GM12865 (cell line): ENCODE results near the gene TTLL9.

Experiments used
- DNase-seq: peaks from one replicate; pipeline ENCODE4 v3.0.0; 2010; ENCODE audit warnings: low read depth
- H3K4me3 ChIP-seq: 2 replicates; pipeline ENCODE4 v1.5.1; 2011; ENCODE audit warnings: mild to moderate bottlenecking, low read depth, low read length, control low read depth
- CTCF ChIP-seq: IDR thresholded peaks from 2 replicates; pipeline ENCODE4 v1.5.1; 2011; ENCODE audit warnings: low read length, control low read depth, low read depth, inconsistent platforms; ENCODE audit not compliant: insufficient read depth; ENCODE audit errors: missing control alignments

Gene TTLL9

GRCh38 chr20:31922181-31922580 lies 51.7 kb downstream of the TTLL9 start:
- TF ChIP-seq CTCF: no peak
- H3K4me3 ChIP-seq: no peak overlapping the region
- DNase-seq: no peak

DNA sequence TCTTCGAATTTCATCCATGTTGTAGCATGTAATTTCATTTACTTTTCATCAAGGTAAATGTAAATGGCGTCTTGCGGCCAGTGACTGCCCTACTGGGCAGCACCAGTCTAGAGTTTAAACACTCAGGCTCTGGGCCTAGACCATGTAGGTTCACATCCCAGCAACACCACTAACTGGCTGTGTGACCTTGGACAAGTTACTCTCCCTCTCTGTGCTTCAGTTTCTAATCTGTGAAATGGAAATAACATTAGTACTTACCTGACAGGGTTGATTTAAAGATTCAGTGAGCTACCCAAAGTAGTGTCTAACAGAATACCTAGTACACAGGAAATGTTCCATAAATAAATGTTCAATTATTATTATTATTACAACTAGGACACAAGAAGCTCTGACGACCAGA lies 52.2 kb downstream of the TTLL9 start:
- no peak for TF ChIP-seq CTCF
- no peak overlapping the region for H3K4me3 ChIP-seq
- DNase-seq: no peak

- H3K4me3 ChIP-seq: no peak overlapping the region
- no peak for TF ChIP-seq CTCF
- peak; percentile 60 for DNase-seq
Measured at GRCh38 chr20:31923388-31924331, 53.2 kb downstream of the TTLL9 start.

DNA sequence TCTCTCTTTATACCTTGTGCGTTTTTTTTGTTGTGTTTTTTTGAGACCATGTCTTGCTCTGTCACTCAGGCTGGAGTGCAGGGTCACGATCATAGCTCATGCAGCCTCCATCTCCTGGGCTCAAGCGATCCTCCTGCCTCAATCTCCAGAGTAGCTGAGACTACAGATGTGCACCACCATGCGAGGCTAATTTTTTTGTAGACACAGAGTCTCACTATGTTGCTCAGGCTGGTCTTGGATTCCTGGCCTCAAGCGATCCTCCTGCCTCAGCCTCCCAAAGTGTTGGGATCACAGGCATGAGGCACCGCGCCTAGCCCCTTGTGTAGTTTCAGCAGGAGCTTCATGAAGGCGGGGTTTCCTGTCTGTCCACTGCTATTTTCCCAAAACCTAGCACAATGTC lies 54.1 kb downstream of the TTLL9 start:
- no peak for TF ChIP-seq CTCF

GRCh38 chr20:31925631-31926030 lies 55.2 kb downstream of the TTLL9 start:
- no peak for DNase-seq
- TF ChIP-seq CTCF: no peak
- no peak overlapping the region for H3K4me3 ChIP-seq

More for the DNA sequence above, 54.1 kb downstream of the TTLL9 start:
- no peak overlapping the region for H3K4me3 ChIP-seq
- no peak for DNase-seq

DNA sequence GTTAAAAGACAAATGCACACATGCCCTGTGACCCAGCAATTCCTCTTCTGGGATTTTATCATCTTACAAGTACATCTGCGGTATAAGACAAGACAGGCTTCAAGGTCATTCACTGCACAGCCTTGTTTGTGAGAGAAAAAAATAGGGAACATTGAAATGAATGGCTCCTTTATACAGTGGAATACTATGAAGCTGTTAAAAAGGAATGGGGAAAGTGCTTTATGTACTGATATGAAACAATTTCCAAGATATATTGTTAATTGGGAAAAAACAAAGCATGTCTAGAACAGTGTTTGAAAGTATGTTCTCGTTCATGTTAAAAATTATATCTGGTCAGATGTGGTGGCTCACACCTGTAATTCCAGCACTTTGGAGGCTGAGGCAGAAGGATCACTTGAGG lies 56.1 kb downstream of the TTLL9 start:
- DNase-seq: no peak
- no peak for TF ChIP-seq CTCF
- H3K4me3 ChIP-seq: no peak overlapping the region
